GM19025 (cell line): Measurements from ENCODE around the gene MTHFR.

Source experiments
- ATAC-seq: cut with Tn5 transposase; IDR thresholded peaks from one replicate; pipeline ENCODE4 v1.9.1; 2021; ENCODE audit warnings: mild to moderate bottlenecking, low read depth, moderate library complexity; ENCODE audit not compliant: unreplicated experiment

Gene MTHFR

DNA sequence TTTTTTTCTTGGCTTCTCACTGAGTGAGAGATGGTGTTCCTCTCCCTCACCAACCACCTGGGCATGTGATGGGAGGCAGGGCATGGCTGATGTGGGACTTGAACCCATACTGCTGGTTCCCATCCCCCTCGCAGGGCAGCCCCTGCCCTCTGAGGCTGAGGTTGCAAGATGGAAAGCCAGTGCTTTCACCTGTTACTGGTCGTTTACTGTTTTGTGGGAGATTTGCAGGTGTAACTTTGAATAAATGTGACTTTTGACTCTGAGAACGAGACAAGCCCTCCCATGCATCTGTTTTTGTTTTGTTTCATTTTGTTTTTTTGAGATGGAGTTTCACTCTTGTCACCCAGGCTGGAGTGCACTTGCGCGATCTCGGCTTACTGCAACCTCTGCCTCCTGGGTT lies 22.2 kb downstream of the MTHFR start:
- no peak for ATAC-seq

DNA sequence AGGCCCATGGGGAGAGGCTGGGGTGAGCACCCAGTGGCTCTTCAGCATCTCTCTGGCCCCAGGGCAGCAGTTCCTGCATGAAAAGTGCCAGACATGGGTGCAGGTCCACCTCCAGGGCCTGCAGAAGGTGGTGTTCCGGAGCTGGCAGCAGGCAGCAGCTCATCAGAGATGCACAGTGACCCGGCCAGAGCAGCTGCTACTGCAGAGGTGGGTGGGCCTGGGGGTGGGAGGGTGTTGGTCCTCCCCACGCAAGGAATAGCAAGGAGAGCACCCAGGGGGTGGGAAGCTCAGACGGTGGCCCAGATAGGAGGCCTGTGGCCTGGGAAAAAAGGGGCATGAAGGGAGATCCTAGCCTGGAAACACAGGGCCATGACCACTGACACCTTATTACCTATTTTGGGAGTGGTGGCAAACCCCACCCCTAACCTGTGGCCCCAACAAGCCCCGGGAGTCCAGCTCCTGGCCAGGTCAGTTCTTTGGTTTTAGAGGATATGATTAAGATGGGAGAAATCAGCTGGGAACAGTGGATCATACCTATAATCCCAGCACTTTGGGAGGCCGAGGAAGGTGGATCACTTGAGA lies 23.5 kb downstream of the MTHFR start:
- no peak for ATAC-seq

DNA sequence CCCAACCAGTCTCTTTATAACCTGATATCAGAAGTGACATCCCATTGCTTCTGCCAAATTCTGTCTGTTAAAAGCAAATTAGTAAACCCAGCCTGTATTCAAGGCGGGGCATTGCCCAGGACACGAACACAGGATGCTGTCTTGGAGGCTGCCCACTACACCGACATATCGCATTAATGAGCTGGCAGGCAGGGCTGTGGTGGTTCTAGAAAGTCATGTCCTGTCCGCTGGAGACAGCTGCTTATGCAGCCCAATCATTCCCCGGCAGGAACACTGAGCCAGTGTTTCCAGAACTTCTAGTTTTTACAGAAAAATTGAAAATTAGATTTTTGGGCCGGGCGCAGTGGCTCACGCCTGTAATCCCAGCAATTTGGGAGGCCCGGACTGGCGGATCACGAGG lies 24.5 kb downstream of the MTHFR start:
- ATAC-seq = no peak

DNA sequence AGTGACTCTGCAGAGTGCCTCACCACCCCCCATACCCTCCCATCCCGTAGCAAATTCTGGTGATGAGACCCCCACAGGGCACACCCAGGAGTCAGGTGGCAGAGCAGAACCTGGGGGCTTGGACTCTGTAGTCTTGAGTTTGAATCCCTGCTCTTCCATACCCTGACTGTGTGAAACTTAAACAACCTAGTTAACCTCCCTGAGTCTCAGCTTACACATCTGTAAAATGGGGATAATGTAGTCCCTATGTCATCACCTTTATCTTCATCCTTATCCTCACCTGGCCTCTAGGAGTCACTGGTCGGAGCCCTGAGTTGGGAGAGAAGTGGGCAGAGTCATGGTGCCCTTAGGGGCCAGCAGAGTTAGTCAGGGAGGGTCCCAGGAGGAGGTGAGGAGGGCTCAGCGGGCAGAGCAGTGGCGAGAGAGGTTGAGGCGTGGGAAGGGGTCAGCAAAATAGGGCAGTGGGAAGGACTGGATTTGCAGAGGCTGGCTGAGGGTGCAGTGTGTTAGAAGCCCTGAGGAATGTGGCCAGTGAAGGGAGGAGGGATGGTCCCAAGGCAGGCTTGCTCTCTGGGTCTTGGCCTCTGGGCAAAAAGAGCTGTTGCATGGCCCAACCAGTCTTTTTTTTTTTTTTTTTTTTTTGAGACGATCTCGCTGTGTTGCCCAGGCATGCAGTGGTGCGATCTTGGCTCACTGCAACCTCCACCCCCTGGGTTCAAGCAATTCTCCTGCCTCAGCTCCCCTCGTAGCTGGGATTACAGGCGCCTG lies 25.2 kb downstream of the MTHFR start:
- ATAC-seq = no peak

DNA sequence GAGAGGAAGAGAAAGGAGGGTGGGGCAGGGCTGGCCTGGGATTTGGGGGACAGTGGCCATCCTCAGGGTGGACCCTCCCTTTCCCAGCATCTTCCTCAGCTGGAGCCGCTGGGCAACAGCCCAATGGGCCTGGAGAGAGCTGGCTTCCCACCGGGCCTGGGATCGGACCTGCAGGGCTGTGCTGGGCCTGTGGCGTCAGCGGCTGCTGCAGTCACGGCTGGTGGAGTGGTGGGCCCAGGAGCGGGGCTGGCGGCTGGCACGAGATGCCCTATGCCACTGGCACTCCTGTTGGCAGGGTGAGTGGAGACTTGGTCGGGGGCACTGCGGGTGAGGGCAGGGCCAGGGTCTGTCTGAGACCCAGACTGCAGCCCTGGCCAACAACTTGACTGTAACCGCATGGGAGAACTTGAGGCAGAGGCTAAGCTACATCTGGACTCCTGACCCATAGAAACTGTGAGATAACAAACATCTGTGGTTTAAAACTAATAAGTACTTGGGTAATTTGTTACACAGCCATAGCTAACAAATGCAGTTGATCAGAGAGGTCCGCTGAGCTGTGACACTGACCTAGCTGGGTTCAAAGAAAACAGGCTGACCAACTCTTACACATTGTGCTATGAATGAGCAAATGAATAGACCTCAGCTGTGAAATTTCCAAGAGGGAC lies 25.9 kb downstream of the MTHFR start:
- no peak for ATAC-seq

DNA sequence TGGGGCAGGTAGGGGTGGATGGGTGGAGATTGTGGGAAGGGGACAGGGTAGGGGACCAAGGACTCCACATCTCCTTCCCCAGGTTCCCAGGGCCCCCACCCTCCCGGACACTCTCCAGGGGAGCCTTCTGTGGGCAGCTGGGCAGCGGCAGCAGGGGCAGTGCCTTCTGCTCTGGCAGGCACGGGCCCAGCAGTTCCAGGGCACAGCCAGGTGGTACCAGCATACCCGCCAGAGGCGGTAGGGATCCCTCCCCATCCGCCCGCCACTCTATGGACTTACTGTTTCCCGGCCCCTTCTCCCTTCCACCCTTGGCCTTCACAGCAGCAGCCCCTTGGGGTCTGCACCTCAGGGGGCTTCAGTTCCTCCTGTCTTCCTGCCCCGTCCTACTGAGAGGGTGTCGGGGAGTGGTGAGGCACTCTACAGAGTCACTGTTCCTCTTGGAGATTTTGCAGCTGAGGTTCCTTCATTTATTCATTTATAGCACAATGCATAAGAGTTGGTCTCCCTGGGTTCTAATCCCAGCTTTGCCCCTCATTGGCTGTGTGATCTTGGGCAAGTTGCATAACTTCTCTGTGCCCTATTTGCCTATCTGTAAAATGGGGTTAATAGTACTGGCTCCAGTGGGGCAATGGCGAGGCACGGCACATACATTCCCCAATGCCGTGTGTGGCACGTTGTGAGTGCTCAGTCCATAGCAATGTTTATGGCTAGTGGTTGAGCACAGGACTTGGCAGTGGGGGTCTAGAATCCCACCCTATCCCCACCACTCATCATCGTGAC lies 26.7 kb downstream of the MTHFR start:
- no peak for ATAC-seq

DNA sequence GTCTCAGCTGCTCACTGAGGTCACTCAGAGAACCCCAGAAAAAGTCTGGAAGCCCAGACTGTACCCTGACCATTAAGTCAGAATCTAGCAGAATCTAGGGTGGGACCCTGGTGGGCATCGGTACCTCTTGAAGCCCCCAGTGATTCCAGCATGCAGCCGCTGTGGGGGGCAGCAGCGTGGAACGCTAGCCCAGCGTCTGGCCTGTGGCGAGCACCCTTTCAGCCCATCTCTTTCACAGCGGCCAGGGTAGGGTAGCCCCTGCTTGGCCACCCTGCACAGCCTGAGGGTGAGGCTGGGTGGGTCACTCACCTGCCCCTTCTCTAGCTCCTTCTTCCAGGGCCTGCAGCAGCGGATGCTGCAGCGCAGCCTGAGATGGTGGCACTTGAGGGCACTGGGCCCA lies 27.4 kb downstream of the MTHFR start:
- no peak for ATAC-seq

DNA sequence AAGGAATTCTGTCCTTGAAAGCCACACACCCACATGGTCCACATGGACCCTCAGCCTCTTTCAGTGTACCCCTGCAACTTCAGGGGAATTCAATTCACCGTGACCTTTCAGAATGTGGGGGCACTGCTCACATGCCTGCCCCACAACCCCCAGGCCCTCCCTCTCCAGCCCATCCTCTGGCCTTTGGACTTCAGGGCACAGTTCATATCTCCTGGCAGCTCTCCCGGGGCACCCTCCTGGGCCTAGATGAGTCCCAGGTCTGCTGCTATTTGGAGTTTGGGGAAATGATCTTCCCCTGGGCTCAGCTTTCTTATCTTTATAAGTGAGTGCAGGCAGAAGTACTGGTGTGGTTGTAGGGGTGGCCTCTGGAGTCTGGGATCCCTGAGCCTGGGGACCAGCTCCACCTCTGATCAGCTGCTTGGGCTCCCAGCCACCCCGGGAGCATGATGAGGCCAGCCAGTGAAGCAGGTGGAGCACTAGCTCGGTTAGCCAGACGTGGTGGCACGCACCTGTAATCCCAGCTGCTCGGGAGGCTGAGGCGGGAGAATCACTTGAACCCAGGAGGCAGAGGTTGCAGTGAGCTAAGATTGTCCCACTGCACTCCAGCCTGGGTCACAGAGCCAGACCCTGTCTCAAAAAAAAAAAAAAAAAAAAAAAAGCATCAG lies 28.0 kb downstream of the MTHFR start:
- no peak for ATAC-seq

DNA sequence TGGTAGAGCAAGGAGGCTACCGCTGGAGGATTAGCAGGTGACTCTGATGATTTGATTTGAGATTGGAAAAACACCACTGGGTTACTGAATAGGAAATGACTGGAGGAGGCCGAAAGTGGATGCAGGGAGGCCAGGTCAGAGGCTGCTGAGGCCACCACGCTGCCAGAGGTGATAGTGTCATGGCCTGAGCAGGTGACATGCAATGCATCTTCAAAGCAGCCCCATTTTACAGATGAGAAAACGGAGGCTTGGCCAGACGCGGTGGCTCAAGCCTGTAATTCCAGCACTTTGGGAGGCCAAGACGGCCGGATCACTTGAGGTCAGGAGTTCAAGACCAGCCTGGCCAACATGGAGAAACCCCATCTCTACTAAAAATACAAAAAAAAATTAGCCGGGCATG lies 31.0 kb downstream of the MTHFR start:
- no peak for ATAC-seq

DNA sequence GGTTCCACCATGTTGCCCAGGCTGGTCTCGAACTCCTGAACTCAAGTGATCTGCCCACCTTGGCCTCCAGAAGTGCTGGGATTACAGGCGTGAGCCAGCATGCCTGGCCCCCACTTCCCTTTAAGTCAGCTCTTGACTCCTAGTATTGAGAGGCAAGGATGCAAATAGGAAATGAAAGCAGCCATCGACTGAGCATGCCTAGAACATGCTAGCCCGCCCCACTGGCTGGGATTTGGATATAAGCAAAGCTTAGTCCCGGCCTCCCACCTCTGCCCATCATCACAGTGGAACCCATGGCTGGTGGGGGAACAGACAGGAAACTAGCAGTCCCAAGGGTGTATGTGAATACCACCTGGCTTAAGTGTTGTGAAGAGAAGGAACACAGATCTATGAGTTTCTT lies 33.3 kb downstream of the MTHFR start:
- no peak for ATAC-seq

DNA sequence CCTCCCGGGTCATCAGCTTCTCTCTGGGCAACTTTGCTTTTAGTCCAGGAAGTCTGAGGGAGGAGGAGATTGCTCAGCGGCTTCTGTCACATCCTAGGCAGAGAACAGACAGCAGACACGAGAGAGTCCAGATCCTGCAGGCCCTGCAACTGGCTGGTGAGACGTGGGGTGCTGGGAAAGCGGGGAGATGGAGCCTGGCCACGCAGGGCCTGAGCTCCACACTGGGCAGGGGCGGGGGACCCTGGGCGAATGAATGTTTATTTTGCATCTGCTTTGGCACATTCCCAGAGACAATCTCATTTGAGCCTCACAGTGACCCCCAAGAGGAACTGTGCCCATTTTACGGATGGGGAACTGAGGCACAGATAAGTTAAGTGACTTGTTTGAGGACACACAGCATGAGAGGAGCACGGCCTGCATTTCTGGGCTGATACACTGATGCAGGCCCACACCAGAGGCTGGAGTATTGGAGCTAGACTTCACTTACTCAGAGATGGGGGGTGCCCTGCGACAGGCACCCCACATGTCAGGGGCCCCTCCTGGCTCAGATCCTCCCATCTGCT lies 34.2 kb downstream of the MTHFR start:
- ATAC-seq = no peak

DNA sequence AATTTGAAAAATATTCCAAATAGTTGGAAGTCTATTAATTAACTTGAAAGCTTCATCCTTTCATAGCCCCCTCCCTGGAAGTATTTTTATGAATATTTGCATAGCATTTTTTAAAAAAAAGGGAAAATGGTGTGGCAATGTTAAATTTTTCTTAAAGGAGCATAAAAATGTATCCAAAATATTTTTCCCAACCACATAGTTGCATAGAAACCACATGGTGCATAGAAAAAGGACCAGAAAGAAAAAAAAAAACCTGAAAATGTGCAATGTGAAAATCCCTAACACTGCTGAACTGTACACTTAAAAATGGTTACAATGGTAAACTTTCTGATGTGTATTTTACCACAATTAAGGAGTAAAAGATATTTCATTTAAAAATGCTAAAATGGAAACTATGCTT lies 35.8 kb downstream of the MTHFR start:
- no peak for ATAC-seq

DNA sequence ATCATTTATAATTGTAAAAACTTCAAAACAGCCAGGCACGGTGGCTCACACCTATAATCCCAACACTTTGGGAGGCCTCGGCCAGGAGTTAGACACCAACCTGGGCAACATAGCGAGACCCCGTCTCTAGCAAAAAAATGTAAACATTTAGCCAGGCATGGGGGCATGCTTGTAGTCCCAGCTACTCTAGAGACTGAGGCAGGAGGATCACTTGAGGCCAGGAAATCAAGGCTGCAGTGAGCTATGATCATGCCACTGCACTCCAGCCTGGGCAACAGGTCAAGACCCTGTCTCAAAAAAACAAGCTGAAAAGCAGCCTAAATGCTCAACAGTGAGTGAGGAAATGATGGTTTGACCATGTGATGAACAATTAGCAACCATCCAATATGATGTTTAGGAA lies 36.5 kb downstream of the MTHFR start:
- ATAC-seq = no peak

DNA sequence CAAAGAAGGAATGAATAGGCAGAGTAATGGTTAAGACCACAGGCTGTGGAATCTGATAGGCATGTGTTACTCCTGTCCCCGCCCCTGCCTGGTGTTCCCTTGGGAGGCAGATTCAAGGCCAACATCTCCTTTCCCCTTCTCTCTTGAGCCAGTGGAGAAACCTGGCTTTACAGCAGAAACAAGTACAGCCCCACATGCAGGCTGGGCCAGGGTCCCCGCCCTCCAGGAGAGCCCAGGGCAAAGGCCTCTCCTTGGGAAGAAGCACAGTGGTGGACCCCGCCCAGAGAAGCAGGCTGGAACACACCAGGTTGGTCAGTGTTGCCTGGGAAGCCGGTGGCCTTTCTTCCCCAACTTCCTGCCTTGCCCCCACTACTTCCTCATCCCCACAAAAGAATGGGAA lies 36.9 kb downstream of the MTHFR start:
- no peak for ATAC-seq

DNA sequence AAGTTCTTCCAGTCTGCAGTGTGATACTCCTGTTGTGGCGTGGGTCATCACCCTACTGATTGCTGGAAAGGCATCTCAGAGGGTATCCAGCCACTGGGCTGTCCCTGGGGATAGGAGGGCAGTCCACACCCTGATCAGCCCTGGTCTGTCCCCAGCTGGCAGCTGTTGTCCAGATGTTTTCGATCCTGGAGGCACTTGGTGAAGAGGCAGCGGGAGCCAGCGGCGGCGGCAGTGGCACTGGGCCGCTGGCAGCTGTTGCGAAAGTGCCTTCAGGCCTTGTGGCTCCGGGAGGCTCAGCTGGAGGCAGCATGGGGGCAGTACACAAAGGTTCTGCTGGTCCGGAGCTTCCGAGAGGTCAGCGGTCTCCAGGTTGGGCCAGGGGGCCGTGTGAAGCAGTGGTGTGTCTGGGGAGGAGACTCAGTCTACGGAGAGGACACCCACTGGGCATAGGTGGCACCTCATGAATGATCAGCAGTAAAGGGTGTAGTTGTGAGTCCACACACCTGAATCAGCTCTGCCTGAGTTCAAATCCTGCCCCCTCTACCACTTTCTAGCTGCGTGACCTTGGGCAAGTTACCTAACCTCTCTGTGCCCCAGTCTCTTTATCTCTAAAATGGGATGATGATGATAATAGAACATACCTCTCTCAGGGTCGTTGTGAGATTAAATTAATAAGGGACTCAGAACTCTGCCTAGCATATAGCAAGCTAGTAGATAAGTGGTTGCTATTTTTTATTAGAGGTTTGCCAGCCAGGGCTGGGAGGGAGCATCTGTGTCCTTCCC lies 37.7 kb downstream of the MTHFR start:
- ATAC-seq = no peak

DNA sequence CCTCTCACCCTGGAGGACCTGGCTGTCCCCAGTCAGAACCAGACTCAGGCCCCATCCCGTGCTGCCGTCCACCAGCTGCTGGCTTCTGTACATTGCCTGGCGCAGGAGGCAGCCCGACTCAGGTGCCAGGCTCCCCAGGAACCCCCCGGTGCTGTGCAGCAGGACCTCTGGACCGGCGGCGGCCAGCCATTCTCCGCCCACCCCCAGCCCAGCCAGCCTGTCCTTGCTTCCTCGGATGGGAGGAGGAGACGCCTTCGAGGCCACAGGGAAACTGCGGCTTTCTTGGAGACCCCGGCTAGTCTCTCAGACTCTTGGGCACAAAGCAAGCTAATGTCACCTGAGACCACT lies 39.4 kb downstream of the MTHFR start:
- no peak for ATAC-seq

DNA sequence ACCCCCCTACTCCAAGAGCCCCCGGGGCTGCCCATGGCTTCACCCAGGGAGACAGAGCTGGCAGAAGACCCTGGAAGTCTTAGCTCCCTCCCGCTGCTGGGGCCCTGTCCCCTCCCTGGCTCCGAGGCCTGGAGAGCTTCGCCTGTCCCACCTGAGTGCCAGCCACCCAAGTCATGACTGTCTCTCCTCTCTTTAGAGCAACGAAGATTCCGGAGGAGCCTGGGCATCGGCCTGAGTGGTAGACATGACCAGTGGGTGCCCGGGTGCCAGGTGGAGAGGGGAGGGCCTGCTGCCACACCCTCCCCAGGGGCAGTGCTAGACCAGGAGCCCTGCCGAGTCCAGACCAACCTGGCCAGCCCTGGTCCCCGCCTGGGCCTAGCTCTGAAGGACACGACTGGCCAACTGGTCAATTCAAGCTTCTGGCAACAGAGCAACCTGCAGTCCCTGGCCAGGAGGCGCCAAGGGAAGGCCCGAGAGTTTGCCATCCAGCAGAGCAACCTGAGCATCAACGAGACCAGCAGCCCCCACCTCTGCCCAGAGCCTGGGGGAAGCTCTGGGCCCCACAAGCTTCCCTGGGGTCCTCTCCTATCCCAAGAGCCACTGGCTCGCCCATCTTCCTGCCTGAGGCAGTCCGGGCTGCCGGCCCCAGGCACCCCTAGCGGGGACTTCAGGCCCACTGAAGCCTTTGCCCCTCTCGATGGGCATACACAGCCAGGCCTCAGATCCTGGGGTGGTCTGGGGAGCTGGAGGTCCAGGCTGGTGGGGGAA lies 39.9 kb downstream of the MTHFR start:
- no peak for ATAC-seq

DNA sequence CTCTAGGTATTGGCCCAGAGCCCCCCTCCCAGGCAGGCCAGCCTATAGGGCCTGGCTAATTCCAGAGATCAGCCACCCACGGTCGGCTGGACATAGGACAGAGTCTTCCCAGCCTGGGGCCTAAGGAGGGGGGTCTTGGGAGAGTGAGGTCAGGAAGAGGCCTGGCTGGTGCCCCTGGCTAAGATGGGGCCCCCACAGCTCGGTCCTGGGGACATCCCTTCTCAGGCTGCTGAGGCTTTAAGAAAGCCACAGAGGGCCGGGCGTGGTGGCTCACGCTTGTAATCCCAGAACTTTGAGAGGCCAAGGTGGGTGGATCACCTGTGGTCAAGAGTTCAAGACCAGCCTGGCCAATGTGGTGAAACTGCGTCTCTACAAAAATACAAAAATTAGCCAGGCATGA lies 41.2 kb downstream of the MTHFR start:
- ATAC-seq = no peak

DNA sequence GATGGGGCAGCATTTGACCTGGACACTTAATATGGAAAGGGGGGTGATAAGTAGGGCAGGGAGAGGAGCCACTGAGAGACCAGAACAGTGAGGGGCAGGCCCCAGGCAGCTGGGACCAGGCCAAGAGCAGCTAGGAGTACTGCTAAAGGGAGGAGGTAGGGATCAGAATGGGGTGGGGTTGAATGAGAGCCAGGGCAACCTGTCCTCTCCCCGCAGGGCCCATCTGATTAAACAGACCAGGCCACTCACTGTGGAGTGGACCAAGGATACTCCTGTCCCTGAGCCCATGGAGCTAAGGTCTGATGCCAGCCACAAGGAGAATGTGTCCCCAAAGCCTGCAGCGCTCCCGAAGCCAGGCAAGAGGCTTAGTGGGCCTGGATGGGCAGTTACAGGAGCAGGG lies 41.6 kb downstream of the MTHFR start:
- no peak for ATAC-seq
